ENCODE results near the gene HCLS1.

Gene HCLS1

DNA sequence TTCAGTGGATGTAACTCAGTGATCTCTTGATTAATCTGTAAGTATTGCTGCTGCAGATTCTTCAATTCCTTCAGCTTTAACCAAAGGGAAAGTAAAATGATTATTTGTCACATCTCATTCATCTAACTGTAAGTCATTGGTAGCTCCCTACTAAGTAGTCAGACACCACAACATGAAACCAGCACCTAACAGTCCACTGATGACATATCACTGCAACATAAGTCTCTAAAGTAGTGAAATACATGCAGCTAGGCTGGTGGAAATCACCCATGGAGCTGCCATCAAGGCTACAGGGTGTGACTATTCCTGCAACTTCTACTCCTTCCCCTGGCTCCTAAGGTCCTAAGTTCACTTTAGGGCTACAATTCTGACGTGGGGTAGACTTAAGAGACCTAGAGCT lies 21.1 kb upstream of the HCLS1 start:
- TF ChIP-seq ZFP41 (tag by site-specific recombination; IDR thresholded peaks at IDR 0.05; ENCODE audit: borderline replicate concordance) (no peak), ZSCAN18 (tag by site-specific recombination; IDR thresholded peaks at IDR 0.05) (no peak), ZNF140 (tag by site-specific recombination; IDR thresholded peaks at IDR 0.05) (no peak), ZNF214 (tag by site-specific recombination; IDR thresholded peaks at IDR 0.05; ENCODE audit: borderline replicate concordance) (no peak), ZFHX2 (tag by site-specific recombination; conservative IDR thresholded peaks at IDR 0.05) (no peak), ZIC2 (tag by site-specific recombination; IDR thresholded peaks at IDR 0.05) (no peak), ZBTB1 (tag by site-specific recombination; IDR thresholded peaks at IDR 0.05) (no peak), ZNF48 (tag by site-specific recombination; IDR thresholded peaks at IDR 0.05) (no peak), ZNF626 (tag by site-specific recombination; IDR thresholded peaks at IDR 0.05) (no peak)
- TF ChIP-seq, protein P1, sequence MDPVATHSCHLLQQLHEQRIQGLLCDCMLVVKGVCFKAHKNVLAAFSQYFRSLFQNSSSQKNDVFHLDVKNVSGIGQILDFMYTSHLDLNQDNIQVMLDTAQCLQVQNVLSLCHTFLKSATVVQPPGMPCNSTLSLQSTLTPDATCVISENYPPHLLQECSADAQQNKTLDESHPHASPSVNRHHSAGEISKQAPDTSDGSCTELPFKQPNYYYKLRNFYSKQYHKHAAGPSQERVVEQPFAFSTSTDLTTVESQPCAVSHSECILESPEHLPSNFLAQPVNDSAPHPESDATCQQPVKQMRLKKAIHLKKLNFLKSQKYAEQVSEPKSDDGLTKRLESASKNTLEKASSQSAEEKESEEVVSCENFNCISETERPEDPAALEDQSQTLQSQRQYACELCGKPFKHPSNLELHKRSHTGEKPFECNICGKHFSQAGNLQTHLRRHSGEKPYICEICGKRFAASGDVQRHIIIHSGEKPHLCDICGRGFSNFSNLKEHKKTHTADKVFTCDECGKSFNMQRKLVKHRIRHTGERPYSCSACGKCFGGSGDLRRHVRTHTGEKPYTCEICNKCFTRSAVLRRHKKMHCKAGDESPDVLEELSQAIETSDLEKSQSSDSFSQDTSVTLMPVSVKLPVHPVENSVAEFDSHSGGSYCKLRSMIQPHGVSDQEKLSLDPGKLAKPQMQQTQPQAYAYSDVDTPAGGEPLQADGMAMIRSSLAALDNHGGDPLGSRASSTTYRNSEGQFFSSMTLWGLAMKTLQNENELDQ (tag by site-specific recombination; IDR thresholded peaks at IDR 0.05; ENCODE audit: low read depth), result no peak
- TF ChIP-seq, protein P2, sequence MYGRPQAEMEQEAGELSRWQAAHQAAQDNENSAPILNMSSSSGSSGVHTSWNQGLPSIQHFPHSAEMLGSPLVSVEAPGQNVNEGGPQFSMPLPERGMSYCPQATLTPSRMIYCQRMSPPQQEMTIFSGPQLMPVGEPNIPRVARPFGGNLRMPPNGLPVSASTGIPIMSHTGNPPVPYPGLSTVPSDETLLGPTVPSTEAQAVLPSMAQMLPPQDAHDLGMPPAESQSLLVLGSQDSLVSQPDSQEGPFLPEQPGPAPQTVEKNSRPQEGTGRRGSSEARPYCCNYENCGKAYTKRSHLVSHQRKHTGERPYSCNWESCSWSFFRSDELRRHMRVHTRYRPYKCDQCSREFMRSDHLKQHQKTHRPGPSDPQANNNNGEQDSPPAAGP (tag by site-specific recombination; IDR thresholded peaks at IDR 0.05), result no peak
- TF ChIP-seq, protein P3, sequence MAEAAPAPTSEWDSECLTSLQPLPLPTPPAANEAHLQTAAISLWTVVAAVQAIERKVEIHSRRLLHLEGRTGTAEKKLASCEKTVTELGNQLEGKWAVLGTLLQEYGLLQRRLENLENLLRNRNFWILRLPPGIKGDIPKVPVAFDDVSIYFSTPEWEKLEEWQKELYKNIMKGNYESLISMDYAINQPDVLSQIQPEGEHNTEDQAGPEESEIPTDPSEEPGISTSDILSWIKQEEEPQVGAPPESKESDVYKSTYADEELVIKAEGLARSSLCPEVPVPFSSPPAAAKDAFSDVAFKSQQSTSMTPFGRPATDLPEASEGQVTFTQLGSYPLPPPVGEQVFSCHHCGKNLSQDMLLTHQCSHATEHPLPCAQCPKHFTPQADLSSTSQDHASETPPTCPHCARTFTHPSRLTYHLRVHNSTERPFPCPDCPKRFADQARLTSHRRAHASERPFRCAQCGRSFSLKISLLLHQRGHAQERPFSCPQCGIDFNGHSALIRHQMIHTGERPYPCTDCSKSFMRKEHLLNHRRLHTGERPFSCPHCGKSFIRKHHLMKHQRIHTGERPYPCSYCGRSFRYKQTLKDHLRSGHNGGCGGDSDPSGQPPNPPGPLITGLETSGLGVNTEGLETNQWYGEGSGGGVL (tag by site-specific recombination; IDR thresholded peaks at IDR 0.05), result no peak
- TF ChIP-seq, protein P4, sequence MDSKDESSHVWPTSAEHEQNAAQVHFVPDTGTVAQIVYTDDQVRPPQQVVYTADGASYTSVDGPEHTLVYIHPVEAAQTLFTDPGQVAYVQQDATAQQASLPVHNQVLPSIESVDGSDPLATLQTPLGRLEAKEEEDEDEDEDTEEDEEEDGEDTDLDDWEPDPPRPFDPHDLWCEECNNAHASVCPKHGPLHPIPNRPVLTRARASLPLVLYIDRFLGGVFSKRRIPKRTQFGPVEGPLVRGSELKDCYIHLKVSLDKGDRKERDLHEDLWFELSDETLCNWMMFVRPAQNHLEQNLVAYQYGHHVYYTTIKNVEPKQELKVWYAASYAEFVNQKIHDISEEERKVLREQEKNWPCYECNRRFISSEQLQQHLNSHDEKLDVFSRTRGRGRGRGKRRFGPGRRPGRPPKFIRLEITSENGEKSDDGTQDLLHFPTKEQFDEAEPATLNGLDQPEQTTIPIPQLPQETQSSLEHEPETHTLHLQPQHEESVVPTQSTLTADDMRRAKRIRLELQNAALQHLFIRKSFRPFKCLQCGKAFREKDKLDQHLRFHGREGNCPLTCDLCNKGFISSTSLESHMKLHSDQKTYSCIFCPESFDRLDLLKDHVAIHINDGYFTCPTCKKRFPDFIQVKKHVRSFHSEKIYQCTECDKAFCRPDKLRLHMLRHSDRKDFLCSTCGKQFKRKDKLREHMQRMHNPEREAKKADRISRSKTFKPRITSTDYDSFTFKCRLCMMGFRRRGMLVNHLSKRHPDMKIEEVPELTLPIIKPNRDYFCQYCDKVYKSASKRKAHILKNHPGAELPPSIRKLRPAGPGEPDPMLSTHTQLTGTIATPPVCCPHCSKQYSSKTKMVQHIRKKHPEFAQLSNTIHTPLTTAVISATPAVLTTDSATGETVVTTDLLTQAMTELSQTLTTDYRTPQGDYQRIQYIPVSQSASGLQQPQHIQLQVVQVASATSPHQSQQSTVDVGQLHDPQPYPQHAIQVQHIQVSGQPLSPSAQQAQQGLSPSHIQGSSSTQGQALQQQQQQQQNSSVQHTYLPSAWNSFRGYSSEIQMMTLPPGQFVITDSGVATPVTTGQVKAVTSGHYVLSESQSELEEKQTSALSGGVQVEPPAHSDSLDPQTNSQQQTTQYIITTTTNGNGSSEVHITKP (tag by site-specific recombination; IDR thresholded peaks at IDR 0.05), result no peak
- Histone ChIP-seq H3K9me3 (ENCODE audit: control insufficient read depth, insufficient read depth, low read depth, low read length) (no peaks in the 10 kb centered on the region), H3K4me1 (ENCODE audit: control insufficient read depth, insufficient read depth, low read length) (no peaks in the 10 kb centered on the region), H3K36me3 (ENCODE audit: control insufficient read depth in 2 of 2, insufficient read depth in 1 of 2, low read length in 2 of 2) (peaks cover 1 to 70% of the 10 kb centered on the region in 2 experiments), H3K4me3 (ENCODE audit: low read depth, low read length) (no peak overlapping the region), H3K27ac (ENCODE audit: extremely low read depth, low read depth, low read length) (no peak overlapping the region)
- CTCF ChIA-PET, result interaction anchor here (0.6 kb wide), 1 partner anchor 126 kb away, joined by 4 read pairs; no protein-coding TSS in a partner anchor
- POLR2A ChIA-PET, result interaction anchor here (0.6 to 0.7 kb wide), 2 partner anchors 107 to 118 kb away, joined by 3 to 5 read pairs; no protein-coding TSS in a partner anchor

DNA sequence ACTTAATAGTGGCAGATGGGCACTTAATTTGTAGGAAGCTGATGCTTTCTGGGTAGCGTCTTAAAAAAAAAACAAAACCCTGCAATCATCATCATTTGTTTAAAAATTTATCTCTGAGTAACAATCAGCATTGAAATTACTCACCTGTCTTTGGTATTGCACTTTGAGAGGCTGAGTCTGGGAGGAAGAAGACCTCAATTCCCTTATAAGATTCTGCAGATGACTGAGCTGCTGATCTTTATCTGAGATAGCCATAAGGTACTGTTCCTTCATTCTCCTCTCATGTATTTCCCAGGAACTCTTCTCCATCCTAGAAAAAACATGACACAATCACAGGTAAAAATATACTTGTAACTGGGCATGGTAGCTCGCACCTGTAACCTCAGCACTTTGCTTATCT lies 16.4 kb upstream of the HCLS1 start:
- Histone ChIP-seq H3K4me1 (ENCODE audit: control insufficient read depth, insufficient read depth, low read length) (no peaks in the 10 kb centered on the region), H3K4me3 (ENCODE audit: low read depth, low read length) (no peak overlapping the region), H3K27ac (ENCODE audit: extremely low read depth, low read depth, low read length) (no peak overlapping the region), H3K36me3 (ENCODE audit: control insufficient read depth in 2 of 2, insufficient read depth in 1 of 2, low read length in 2 of 2) (peaks cover 12 to 87% of the 10 kb centered on the region in 2 experiments), H3K9me3 (ENCODE audit: control insufficient read depth, insufficient read depth, low read depth, low read length) (no peaks in the 10 kb centered on the region)
- POLR2A ChIA-PET, result interaction anchor here (1.3 kb wide), 1 partner anchor 15 kb away, joined by 3 read pairs; no protein-coding TSS in a partner anchor
- CTCF ChIA-PET, result no interaction called here
- TF ChIP-seq HOXA7 (CRISPR knock-in tag; IDR thresholded peaks at IDR 0.05; ENCODE audit: borderline replicate concordance) (no peak), ZSCAN5A (tag by site-specific recombination; IDR thresholded peaks at IDR 0.05) (no peak), TCF7L2 (IDR thresholded peaks at IDR 0.05; ENCODE audit: borderline replicate concordance, low read depth, low read length) (no peak), YY1 (tag by site-specific recombination; IDR thresholded peaks at IDR 0.05) (no peak), SETDB1 (IDR thresholded peaks at IDR 0.05; ENCODE audit: insufficient read length, low read length) (no peak), ZEB2 (tag by site-specific recombination; IDR thresholded peaks at IDR 0.05) (no peak)
